ENCODE data around the gene GMCL1. TPM values are rescaled to one million over a fixed set of nuclear protein-coding genes. Genes with fewer than 3 reads are reported as not detected.

Gene GMCL1
- total and polyA plus RNA-seq, 2 of the 13 experiments (the other 11 are each of a cell fraction or from before 2014, with no cell fraction given), result 18.7 to 24.0 TPM

DNA sequence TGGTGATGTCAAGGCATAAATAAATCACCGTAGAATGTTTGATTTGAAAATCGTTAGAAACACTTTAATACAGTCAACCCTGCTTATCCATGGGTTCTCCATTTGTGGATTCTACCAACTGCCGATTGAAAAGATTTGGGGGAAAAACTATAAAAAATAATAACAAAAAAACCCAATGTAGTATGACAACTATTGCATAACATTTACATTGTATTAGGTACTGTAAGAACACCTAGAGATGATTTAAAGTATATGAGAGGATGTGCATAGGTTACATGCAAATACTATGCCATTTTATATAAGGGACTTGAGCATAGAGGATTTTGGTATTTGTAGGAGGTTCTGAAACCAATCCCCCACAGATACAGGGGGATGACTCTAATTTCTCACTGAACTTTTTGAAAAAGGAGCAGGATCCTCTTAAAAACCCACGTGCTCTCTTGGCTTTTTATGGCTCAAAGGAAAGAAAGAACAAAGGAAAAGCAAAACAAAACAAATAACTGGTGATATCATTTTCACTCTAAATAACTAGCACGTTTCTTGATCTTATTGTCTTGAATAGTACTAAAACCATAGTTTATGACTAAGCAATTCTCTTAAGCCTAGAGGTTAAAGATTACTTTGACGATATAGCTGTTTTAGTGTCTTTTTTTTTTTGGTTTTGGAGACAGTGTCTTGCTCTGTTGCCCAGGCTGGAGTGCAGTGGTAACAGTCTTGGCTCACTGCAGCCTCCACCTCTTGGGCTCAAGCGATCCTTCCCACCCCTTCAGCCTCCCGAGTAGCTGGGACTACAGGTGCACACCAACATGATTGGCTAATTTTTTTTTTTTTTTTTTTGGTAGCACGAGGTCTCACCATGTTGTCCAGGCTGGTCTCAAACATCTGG is 17.0 kb downstream of the GMCL1 start:
- POLR2A ChIA-PET, result interaction anchor here (0.7 kb wide), 1 partner anchor 70 kb away, joined by 3 read pairs; no protein-coding TSS in a partner anchor
- 95% methylated on average over 9 of the region's 9 CpGs for WGBS (ENCODE audit: low lambda C conversion rate)
- H2AFZ ChIP-seq (ENCODE audit: low read length), result no peak overlapping the region
- H3K9me3 ChIP-seq (ENCODE audit: low read length), result no peaks in the 10 kb centered on the region
- intact Hi-C loops (cut with micrococcal nuclease; ENCODE audit: unreplicated experiment) (no loop called here), in situ Hi-C loops (cut with HindIII; ENCODE audit: extremely low pct_ligation_motif_present, low pct_unique_long_range_greater_than_20kb) (no loop called here)
- H3K4me1 ChIP-seq (ENCODE audit: insufficient read depth, low read length), result no peaks in the 10 kb centered on the region
- ATAC-seq, result no peak
- H3K4me2 ChIP-seq (ENCODE audit: low read depth, low read length), result no peak overlapping the region
- no peak overlapping the region for H3K27ac ChIP-seq (ENCODE audit: extremely low read length, insufficient read depth, low read length)
- no peak for DNase-seq (ENCODE audit: low spot score)
- no peak for FAIRE-seq
- no TSS peak for BruUV-seq (replicated peaks)
- no peak for TF ChIP-seq MED13 (CRISPR knock-in tag; IDR thresholded peaks at IDR 0.05)
- TF ChIP-seq ZNF569 (CRISPR knock-in tag; IDR thresholded peaks at IDR 0.05; ENCODE audit: borderline replicate concordance), result no peak
- TF ChIP-seq CEBPB (IDR thresholded peaks at IDR 0.05; ENCODE audit: borderline replicate concordance, low read depth, low read length), result peak; percentile 16; the same call in 1 of the 2 replicates
- no peak for TF ChIP-seq FOXM1 (CRISPR knock-in tag; IDR thresholded peaks at IDR 0.05)
- H3K4me3 ChIP-seq (replicated peaks in 1 of 3; ENCODE audit: insufficient read depth in 1 of 3, low read depth in 2 of 3, low read length in 3 of 3), result no peak overlapping the region
- H3K9ac ChIP-seq (ENCODE audit: insufficient read depth, low read depth, low read length), result no peak overlapping the region
- no peaks in the 10 kb centered on the region for H3K79me2 ChIP-seq (ENCODE audit: insufficient read depth, low read length)
- no peaks in the 10 kb centered on the region for H3K27me3 ChIP-seq (ENCODE audit: control insufficient read depth in 1 of 2, insufficient read depth in 2 of 2, low read length in 2 of 2)
- peaks cover 22 to 66% of the 10 kb centered on the region in 2 experiments for H3K36me3 ChIP-seq (replicated peaks in 1 of 2; ENCODE audit: control insufficient read depth in 1 of 2, insufficient read depth in 2 of 2, low read length in 2 of 2)
- H4K20me1 ChIP-seq (ENCODE audit: insufficient read depth, low read length), result no peaks in the 10 kb centered on the region
- CTCF ChIA-PET (ENCODE audit: low intra/inter-chr PET ratio, low total read pairs), result no interaction called here

DNA sequence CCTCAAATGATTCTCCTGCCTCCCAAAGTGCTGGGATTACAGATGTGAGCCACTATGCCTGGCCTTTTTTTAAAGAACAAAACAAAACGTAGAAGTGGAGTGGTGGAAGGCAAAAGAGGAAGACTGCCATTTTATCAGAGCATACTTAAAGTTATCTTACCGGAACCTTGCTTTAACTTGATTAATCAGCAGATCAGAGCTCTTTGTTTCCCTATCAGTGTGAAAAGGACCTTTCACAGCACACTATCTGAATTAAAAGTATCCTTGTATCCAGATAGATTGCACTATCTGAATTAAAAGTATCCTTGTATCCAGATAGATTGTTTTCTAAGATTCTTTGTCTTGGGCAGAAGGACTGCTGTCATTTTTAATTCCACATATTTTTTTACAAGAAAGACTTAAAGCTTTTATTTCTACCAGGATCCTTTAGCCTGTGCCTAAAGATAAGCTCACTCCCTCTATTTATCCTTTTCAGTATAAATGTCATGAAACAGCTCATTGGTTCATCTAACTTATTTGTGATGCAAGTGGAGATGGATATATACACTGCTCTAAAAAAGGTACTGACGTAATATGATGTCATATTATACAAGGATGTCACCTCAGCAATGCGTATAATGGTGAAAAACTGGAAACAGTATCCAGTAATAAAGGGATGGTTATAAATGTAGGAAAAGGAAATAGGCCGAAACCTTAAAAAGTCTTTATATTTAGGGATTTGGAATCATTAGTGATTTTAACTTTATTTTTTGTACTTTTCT is 17.8 kb downstream of the GMCL1 start:
- no TSS peak for BruUV-seq (replicated peaks)
- H4K20me1 ChIP-seq (ENCODE audit: insufficient read depth, low read length), result no peaks in the 10 kb centered on the region
- no peak overlapping the region for H2AFZ ChIP-seq (ENCODE audit: low read length)
- H3K27me3 ChIP-seq (ENCODE audit: control insufficient read depth in 1 of 2, insufficient read depth in 2 of 2, low read length in 2 of 2), result no peaks in the 10 kb centered on the region
- H3K9ac ChIP-seq (ENCODE audit: insufficient read depth, low read depth, low read length), result no peak overlapping the region
- no peak for ATAC-seq
- no peaks in the 10 kb centered on the region for H3K4me1 ChIP-seq (ENCODE audit: insufficient read depth, low read length)
- H3K4me2 ChIP-seq (ENCODE audit: low read depth, low read length), result no peak overlapping the region
- FAIRE-seq, result no peak
- DNase-seq (ENCODE audit: low spot score), result no peak
- H3K4me3 ChIP-seq (replicated peaks in 1 of 3; ENCODE audit: insufficient read depth in 1 of 3, low read depth in 2 of 3, low read length in 3 of 3), result no peak overlapping the region
- in situ Hi-C loops (cut with HindIII; ENCODE audit: extremely low pct_ligation_motif_present, low pct_unique_long_range_greater_than_20kb), result no loop called here
- no peaks in the 10 kb centered on the region for H3K9me3 ChIP-seq (ENCODE audit: low read length)
- no peaks in the 10 kb centered on the region for H3K79me2 ChIP-seq (ENCODE audit: insufficient read depth, low read length)
- 96% methylated on average over 5 of the region's 5 CpGs for WGBS (ENCODE audit: low lambda C conversion rate)
- ChIA-PET POLR2A (no interaction called here), CTCF (ENCODE audit: low intra/inter-chr PET ratio, low total read pairs) (no interaction called here)
- intact Hi-C loops (cut with micrococcal nuclease; ENCODE audit: unreplicated experiment), result no loop called here
- no peak overlapping the region for H3K27ac ChIP-seq (ENCODE audit: extremely low read length, insufficient read depth, low read length)
- no peak for TF ChIP-seq YY1 (IDR thresholded peaks at IDR 0.05; ENCODE audit: insufficient read depth, insufficient replicate concordance, low read depth, low read length)
- no peak for TF ChIP-seq MLLT10 (CRISPR knock-in tag; IDR thresholded peaks at IDR 0.05)
- peak; percentile 8; the same call in 1 of the 2 replicates for TF ChIP-seq CREB1 (IDR thresholded peaks at IDR 0.05)
- no peak for TF ChIP-seq CREB1 (CRISPR knock-in tag; IDR thresholded peaks at IDR 0.05)
- TF ChIP-seq MYC (CRISPR knock-in tag; IDR thresholded peaks at IDR 0.05; ENCODE audit: borderline replicate concordance), result no peak
- no peak for TF ChIP-seq ZNF329 (CRISPR knock-in tag; IDR thresholded peaks at IDR 0.05; ENCODE audit: low read depth)
- no peak for TF ChIP-seq ZNF550 (CRISPR knock-in tag; IDR thresholded peaks at IDR 0.05; ENCODE audit: borderline replicate concordance)
- peak; percentile 77 for TF ChIP-seq ATF7 (IDR thresholded peaks at IDR 0.05)
- no peak for TF ChIP-seq ATF7 (CRISPR knock-in tag; IDR thresholded peaks at IDR 0.05)
- no peak for TF ChIP-seq GZF1 (CRISPR knock-in tag; IDR thresholded peaks at IDR 0.05)
- H3K36me3 ChIP-seq (replicated peaks in 1 of 2; ENCODE audit: control insufficient read depth in 1 of 2, insufficient read depth in 2 of 2, low read length in 2 of 2), result peaks cover 24 to 65% of the 10 kb centered on the region in 2 experiments
